ENCODE measurements around the gene YY1.

DNA sequence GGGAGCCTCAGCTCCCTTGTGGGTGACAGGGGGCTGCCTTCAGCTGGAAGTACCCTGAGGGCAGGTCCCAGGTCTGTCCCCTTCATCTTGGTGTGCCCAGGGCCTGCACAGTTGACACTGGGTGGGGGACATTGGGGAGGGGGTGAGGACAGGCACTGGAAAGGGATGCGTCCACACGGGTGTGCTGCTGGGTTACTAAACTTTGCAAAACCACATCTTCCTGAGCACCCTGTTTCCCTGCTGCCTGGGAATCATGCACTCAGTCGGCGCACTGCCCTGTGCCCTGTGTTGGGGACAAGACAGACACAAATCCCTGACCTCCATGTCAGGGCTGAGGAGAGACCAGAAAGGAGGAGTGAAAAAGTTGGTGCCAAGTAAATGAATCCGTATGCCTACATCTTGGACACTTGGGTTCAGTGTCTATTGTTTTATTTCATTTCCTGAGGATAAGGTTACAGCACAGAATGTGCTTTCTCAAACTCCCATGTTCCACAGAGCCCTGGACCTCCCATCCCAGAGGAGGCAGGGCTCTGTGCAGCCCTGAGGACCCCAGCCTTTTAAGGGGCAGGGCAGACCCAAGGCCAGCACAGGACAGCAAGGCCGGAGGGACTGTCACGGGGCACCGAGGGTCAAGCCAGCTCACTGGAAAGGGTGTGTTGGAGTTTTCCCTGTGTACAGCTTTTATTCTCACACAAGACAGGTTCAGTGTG is 70.2 kb downstream of the YY1 start:
- TF ChIP-seq EZH2phosphoT487 (IDR thresholded peaks at IDR 0.05; ENCODE audit: insufficient read depth, low read depth) (no peak), EZH2 (IDR thresholded peaks at IDR 0.05; ENCODE audit: insufficient read depth, poor library complexity, severe bottlenecking) (no peak)

Measured in GM23248 (cell line).